CD4-positive, alpha-beta memory T cell (primary cell): ENCODE results near the gene CRIM1. TPM values are rescaled to one million over a fixed set of nuclear protein-coding genes. Genes with fewer than 3 reads are reported as not detected.

Experiments used
- CTCF ChIA-PET: fragments of 350-600 bp; sonication (Branson Sonifier 250); formaldehyde crosslinking; loops from one replicate; lab custom pipeline; 2021; ENCODE audit warnings: inconsistent platforms; ENCODE audit not compliant: partially characterized antibody; lab: Charles Lee
- POLR2A ChIA-PET: fragments of 350-600 bp; sonication (Branson Sonifier 250); formaldehyde crosslinking; loops from one replicate; lab custom pipeline; 2021; ENCODE audit not compliant: partially characterized antibody; lab: Charles Lee
- DNase-seq, 5 donors: peaks; one replicate each; pipeline versions ENCODE4 v3.0.0 to v3.0.0-alpha.2; 2020 to 2022; ENCODE audit warnings: mixed read lengths in 1 of 5
- H3K27ac ChIP-seq: one replicate; pipeline ENCODE4 v1.7.0; 2013; ENCODE audit warnings: low read depth, low read length
- H3K27me3 ChIP-seq: 2 replicates; pipeline ENCODE4 v1.7.0; 2013; ENCODE audit warnings: mild to moderate bottlenecking, low read length, moderate library complexity; ENCODE audit not compliant: insufficient read depth
- H3K36me3 ChIP-seq: 2 replicates; pipeline ENCODE4 v1.7.0; 2013; ENCODE audit warnings: mild to moderate bottlenecking, low read length, moderate library complexity; ENCODE audit not compliant: insufficient read depth
- H3K4me1 ChIP-seq: 2 replicates; pipeline ENCODE4 v1.7.0; 2013; ENCODE audit warnings: mild to moderate bottlenecking, low read length, moderate library complexity; ENCODE audit not compliant: insufficient read depth
- H3K4me3 ChIP-seq, 2 donors: one replicate each; pipeline ENCODE4 v1.7.0; 2013; ENCODE audit warnings: low read length in 2 of 2, mild to moderate bottlenecking in 1 of 2
- H3K9me3 ChIP-seq, 2 donors: one replicate each; pipeline ENCODE4 v1.7.0; 2013; ENCODE audit warnings: low read length in 2 of 2, control low read depth in 1 of 2; ENCODE audit not compliant: control insufficient read depth in 1 of 2
- H3K27ac Mint-ChIP-seq, 7 donors: one replicate each; pipeline ENCODE4 v1.8.0; 2020 to 2021; ENCODE audit warnings: mixed read lengths in 7 of 7, mild to moderate bottlenecking in 6 of 7, inconsistent platforms in 3 of 7, moderate library complexity in 3 of 7
- H3K27me3 Mint-ChIP-seq, 2 donors: one replicate each; pipeline ENCODE4 v1.8.0; 2020 to 2021; ENCODE audit warnings: mixed read lengths in 2 of 2
- H3K36me3 Mint-ChIP-seq, 2 donors: one replicate each; pipeline ENCODE4 v1.8.0; 2020 to 2021; ENCODE audit warnings: mixed read lengths in 2 of 2, inconsistent platforms in 1 of 2, mild to moderate bottlenecking in 1 of 2
- H3K4me1 Mint-ChIP-seq, 4 donors: one replicate each; pipeline ENCODE4 v1.8.0; 2020 to 2021; ENCODE audit warnings: mixed read lengths in 4 of 4, mild to moderate bottlenecking in 1 of 4
- H3K4me3 Mint-ChIP-seq, 8 donors: one replicate each; pipeline ENCODE4 v1.8.0; 2020 to 2021; ENCODE audit warnings: mixed read lengths in 8 of 8, mild to moderate bottlenecking in 7 of 8, moderate library complexity in 6 of 8, inconsistent platforms in 3 of 8
- H3K9me3 Mint-ChIP-seq, 8 donors: one replicate each; pipeline ENCODE4 v1.8.0; 2020 to 2021; ENCODE audit warnings: mixed read lengths in 8 of 8, mild to moderate bottlenecking in 5 of 8, inconsistent platforms in 3 of 8, moderate library complexity in 1 of 8
- intact Hi-C: fragments of 100-400 bp; cut with micrococcal nuclease; formaldehyde crosslinking; loops from one replicate; pipeline ENCODE4 v1.15.1; 2023
- polyA plus RNA-seq, 2 donors: library from polyadenylated mRNA; unstranded; fragments of 300-500 nt; fragmentation: Illumina TruSeq; gene quantifications; one replicate each; pipeline ENCODE4 v1.2.3, GENCODE V29; 2021
- total RNA-seq, 2 experiments: library from RNA; stranded (reverse); gene quantifications; one replicate each; pipeline ENCODE4 v1.2.3, GENCODE V29; 2021

The CRIM1 gene
- total and polyA plus RNA-seq, 4 experiments from 2014 or later: 0.91 to 12.0 (median 6.8) TPM; not detected in 1

- Histone ChIP-seq H3K9me3 (no peaks in the 10 kb centered on the region), H3K27ac (no peak overlapping the region), H3K27me3 (no peaks in the 10 kb centered on the region), H3K4me3 (no peak overlapping the region), H3K36me3 (no peaks in the 10 kb centered on the region), H3K4me1 (no peaks in the 10 kb centered on the region)
- ChIA-PET CTCF (interaction anchor here (2.2 kb wide), 1 partner anchor 19 kb away, joined by 6 read pairs; no protein-coding TSS in a partner anchor), POLR2A (no interaction called here)
- Mint-ChIP-seq H3K36me3 (no peaks in the 10 kb centered on the region), H3K27ac (no peak overlapping the region), H3K9me3 (no peaks in the 10 kb centered on the region), H3K4me3 (no peak overlapping the region), H3K27me3 (peaks cover 0 to 4% of the 10 kb centered on the region in 2 donors), H3K4me1 (peaks cover 8 to 12% (median 11%) of the 10 kb centered on the region in 4 donors)
- intact Hi-C loops: no loop called here
- DNase-seq: no peak
These were observed 16.4 kb downstream of the CRIM1 start for GRCh38 chr2:36371928-36372391.

- Mint-ChIP-seq H3K4me1 (peaks cover 7 to 12% (median 10%) of the 10 kb centered on the region in 4 donors), H3K27ac (no peak overlapping the region), H3K4me3 (peak overlapping the region in 1 of 8 donors; percentile 20), H3K27me3 (peaks cover 0 to 4% of the 10 kb centered on the region in 2 donors), H3K36me3 (no peaks in the 10 kb centered on the region), H3K9me3 (no peaks in the 10 kb centered on the region)
- POLR2A ChIA-PET: no interaction called here
- CTCF ChIA-PET: no interaction called here
- no peaks in the 10 kb centered on the region for H3K4me1 ChIP-seq
- no peaks in the 10 kb centered on the region for H3K27me3 ChIP-seq
- DNase-seq: no peak
- no peak overlapping the region for H3K4me3 ChIP-seq
- H3K27ac ChIP-seq: no peak overlapping the region
- no peaks in the 10 kb centered on the region for H3K9me3 ChIP-seq
- H3K36me3 ChIP-seq: no peaks in the 10 kb centered on the region
- intact Hi-C loops: no loop called here
These were observed 17.8 kb downstream of the CRIM1 start for GRCh38 chr2:36373149-36373926.

- no peak overlapping the region for H3K4me3 ChIP-seq
- no peaks in the 10 kb centered on the region for H3K27me3 ChIP-seq
- H3K9me3 ChIP-seq: no peaks in the 10 kb centered on the region
- Mint-ChIP-seq H3K4me1 (peaks cover 7 to 12% (median 10%) of the 10 kb centered on the region in 4 donors), H3K27ac (no peak overlapping the region), H3K9me3 (no peaks in the 10 kb centered on the region), H3K4me3 (no peak overlapping the region), H3K36me3 (no peaks in the 10 kb centered on the region), H3K27me3 (peaks cover 0 to 4% of the 10 kb centered on the region in 2 donors)
- no peak overlapping the region for H3K27ac ChIP-seq
- no peaks in the 10 kb centered on the region for H3K36me3 ChIP-seq
- ChIA-PET POLR2A (no interaction called here), CTCF (no interaction called here)
- intact Hi-C loops: no loop called here
- no peak for DNase-seq
- no peaks in the 10 kb centered on the region for H3K4me1 ChIP-seq
These were observed 19.0 kb downstream of the CRIM1 start for GRCh38 chr2:36374585-36374984.

GRCh38 chr2:36376319-36376765, 20.8 kb downstream of the CRIM1 start:
- Mint-ChIP-seq H3K27ac (no peak overlapping the region), H3K36me3 (no peaks in the 10 kb centered on the region), H3K4me3 (no peak overlapping the region), H3K27me3 (peaks cover 0 to 4% of the 10 kb centered on the region in 2 donors), H3K9me3 (no peaks in the 10 kb centered on the region), H3K4me1 (peaks cover 6 to 12% (median 8%) of the 10 kb centered on the region in 4 donors)
- Histone ChIP-seq H3K9me3 (no peaks in the 10 kb centered on the region), H3K4me1 (no peaks in the 10 kb centered on the region), H3K36me3 (no peaks in the 10 kb centered on the region), H3K27me3 (no peaks in the 10 kb centered on the region), H3K27ac (no peak overlapping the region), H3K4me3 (no peak overlapping the region)
- ChIA-PET POLR2A (no interaction called here), CTCF (interaction anchor here (1.3 kb wide), 2 partner anchors 20 to 24 kb away, joined by 3 read pairs; no protein-coding TSS in a partner anchor)
- no peak for DNase-seq
- intact Hi-C loops: no loop called here

- Histone ChIP-seq H3K27ac (no peak overlapping the region), H3K4me3 (no peak overlapping the region), H3K36me3 (no peaks in the 10 kb centered on the region), H3K4me1 (no peaks in the 10 kb centered on the region), H3K27me3 (no peaks in the 10 kb centered on the region), H3K9me3 (no peaks in the 10 kb centered on the region)
- Mint-ChIP-seq H3K27me3 (peaks cover 0 to 4% of the 10 kb centered on the region in 2 donors), H3K4me3 (no peak overlapping the region), H3K27ac (no peak overlapping the region), H3K36me3 (no peaks in the 10 kb centered on the region), H3K4me1 (peaks cover 6 to 12% (median 8%) of the 10 kb centered on the region in 4 donors), H3K9me3 (no peaks in the 10 kb centered on the region)
- intact Hi-C loops: no loop called here
- POLR2A ChIA-PET: no interaction called here
- DNase-seq: no peak
- CTCF ChIA-PET: interaction anchor here (1.3 kb wide), 1 partner anchor 19 kb away, joined by 3 read pairs; no protein-coding TSS in a partner anchor
These were observed 21.6 kb downstream of the CRIM1 start for GRCh38 chr2:36376992-36377738.

- intact Hi-C loops: no loop called here
- DNase-seq: no peak
- Mint-ChIP-seq H3K4me3 (no peak overlapping the region), H3K36me3 (no peaks in the 10 kb centered on the region), H3K27ac (no peak overlapping the region), H3K9me3 (no peaks in the 10 kb centered on the region), H3K4me1 (peaks cover 0 to 1% (median 0%) of the 10 kb centered on the region in 4 donors), H3K27me3 (no peaks in the 10 kb centered on the region)
- no peak overlapping the region for H3K4me3 ChIP-seq
- no peaks in the 10 kb centered on the region for H3K4me1 ChIP-seq
- CTCF ChIA-PET: no interaction called here
- POLR2A ChIA-PET: no interaction called here
- H3K9me3 ChIP-seq: no peaks in the 10 kb centered on the region
- no peak overlapping the region for H3K27ac ChIP-seq
- no peaks in the 10 kb centered on the region for H3K36me3 ChIP-seq
- H3K27me3 ChIP-seq: no peaks in the 10 kb centered on the region
These were observed 24.3 kb downstream of the CRIM1 start for GRCh38 chr2:36379710-36380448.
